T-helper 2 cell (primary cell): ENCODE measurements around the gene STXBP6.

Source experiments
- DNase-seq, 5 experiments: peaks; one replicate each; pipeline versions ENCODE4 v3.0.0 to v3.0.0-alpha.2; 2012 to 2022

STXBP6 gene

DNA sequence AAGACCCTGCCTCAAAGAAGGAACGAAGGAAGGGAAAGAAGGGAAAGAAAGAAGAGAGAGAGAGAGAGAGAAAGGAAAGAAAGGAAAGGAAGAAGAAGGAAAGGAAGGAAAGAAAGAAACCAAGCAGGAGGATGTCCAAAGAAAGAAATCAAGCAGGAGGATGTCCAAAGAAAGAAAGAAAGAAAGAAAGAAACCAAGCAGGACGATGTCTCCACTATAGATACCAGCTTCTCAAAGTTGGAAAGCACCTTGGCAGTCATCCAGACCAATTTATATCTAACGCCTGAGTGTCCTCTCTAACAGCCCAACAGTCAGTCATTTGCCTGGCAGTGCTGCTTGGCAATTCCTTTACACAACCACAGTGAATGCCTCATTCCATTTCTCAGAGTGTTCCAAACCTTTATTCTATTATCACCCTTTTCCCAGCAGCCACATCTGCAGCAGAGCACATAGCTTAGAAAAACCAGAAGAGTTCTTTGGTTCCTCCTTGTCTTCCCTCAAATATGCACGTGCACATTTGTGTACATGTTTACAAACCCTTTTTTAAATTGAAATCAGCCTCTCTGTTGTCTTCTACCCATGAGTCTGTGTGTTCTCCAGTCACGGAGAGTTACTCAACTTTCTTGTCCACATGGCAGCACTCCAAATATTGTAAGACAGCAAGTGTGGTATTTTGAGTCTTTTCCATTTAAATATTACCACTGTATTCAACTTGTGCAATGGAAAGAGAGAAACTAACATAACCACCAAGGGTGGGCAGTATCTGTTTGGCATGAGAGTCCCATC is 138.4 kb downstream of the STXBP6 start:
- no peak for DNase-seq

DNA sequence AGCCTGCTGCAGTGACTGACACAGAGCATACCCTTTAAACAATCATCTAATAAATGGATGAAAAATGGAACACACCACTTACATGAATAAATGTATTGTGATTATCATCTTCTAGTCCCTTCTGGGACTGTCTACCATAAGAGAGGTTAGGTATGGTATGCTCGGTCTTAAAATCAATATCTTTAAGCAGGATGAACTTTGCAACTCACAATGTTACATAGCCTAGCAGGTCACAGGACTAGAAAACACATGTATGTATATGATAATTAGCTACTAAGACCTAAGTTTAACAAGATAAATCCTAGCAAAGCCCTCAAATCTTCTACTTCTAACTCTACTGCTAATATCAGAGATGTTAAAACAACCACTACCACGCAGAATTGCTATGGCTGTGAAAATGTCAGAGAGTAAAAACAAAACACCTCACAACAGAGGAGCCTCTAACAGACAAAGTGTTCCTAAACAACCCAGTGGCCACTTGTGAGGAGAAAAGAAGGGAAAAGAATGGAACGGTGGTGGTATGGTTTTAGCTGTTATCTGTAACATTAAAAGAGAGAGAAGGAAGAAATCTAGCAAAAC is 139.4 kb downstream of the STXBP6 start:
- no peak for DNase-seq

DNA sequence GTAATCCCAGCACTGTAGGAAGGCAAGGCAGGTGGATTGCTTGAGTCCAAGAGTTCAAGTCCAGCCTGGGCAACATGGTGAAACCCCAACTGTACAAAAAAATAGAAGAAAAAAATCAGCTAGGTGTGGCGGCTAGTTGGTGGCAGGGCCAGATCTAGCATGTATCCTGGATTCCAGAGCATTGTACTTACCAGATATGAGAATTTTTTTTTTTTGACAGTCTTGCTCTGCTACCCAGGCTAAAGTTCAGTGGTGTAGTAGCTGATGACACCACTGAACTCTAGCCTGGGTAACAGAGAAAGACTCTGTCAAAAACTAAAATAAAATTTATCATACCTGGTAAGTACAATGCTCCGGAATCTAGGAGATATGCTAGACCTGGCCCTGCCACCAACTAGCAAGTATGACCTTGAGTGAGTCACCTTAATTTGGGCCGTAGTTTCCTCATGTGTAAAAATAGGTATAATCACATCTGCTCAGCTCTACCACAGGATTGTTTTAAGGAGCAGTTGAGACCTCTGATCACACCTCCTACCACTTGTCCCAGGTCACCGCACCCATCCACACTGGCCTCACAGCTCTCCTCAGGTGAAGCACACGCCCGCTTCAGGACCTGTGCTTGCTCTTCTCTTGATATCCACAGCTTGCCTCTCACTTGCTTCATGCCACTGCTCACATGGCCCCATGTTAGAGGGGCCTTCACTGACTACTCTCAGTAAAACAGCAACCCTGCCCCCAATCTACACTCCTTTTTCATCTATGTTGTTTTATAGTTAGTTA is 140.2 kb downstream of the STXBP6 start:
- DNase-seq = no peak

DNA sequence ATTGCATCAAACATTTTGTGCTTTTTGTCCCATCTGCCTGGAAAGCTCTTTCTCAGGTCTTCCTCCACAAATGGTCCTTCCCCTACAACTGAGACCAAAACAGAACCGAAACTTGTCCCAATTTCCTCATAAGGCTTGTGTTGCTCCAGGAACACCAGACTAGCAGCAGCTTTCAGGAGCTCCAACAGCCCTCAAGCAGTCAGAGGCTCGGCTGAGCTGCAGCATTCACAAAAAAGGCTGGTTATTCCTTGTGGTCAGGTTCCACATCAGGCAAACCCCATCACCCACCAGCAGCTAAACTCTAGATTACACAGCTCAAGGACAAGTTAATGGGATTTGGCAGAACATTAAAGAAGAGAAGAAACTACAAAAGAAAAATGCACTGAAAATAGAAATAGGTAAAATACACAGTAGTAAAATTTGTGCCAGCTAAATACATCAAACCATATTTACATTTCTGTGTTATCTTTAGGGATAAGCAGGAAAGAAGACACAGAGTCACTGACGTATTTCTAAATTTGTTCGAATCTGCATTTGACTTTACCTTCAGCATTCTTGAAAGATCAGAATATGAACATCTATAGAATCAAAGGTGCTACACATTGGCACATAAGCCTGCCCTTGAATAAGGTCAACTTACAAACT is 141.2 kb downstream of the STXBP6 start:
- no peak for DNase-seq

DNA sequence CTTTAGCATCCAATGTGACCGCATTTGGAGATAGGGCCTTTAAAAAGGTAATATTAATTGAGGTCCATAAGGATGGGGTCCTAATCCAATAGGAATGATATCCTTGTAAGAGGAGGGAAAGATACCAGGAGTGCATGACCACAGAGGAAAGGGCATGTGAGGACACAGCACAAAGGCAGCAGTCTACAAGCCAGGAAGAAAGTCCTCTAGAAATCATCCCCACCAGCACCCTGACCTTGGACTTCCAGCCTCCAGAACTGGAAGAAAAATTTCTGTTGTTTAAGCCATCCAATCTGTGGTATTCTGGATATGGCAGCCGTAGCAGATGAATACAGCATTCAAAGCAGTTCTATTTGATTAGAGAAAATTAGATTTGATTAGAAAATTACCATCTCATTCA is 145.4 kb downstream of the STXBP6 start:
- DNase-seq = no peak

DNA sequence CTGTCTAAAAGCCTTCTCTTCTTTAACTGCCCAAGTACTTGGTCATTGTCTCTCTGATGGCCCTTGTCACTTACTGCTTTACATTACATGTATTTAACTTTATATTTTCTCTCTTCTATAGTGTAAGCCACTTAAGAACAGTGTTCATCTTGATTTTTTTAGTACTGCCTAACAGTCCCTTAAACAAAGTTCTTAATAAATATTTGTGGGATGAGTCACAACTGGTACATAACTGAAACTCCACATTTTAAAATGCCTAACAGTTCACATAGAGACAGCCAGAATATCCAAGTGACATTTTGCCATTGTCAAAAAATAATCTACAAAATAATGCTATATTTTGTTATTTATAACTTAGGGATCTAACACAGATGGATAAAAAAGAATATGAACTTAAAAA is 146.6 kb downstream of the STXBP6 start:
- DNase-seq = no peak

DNA sequence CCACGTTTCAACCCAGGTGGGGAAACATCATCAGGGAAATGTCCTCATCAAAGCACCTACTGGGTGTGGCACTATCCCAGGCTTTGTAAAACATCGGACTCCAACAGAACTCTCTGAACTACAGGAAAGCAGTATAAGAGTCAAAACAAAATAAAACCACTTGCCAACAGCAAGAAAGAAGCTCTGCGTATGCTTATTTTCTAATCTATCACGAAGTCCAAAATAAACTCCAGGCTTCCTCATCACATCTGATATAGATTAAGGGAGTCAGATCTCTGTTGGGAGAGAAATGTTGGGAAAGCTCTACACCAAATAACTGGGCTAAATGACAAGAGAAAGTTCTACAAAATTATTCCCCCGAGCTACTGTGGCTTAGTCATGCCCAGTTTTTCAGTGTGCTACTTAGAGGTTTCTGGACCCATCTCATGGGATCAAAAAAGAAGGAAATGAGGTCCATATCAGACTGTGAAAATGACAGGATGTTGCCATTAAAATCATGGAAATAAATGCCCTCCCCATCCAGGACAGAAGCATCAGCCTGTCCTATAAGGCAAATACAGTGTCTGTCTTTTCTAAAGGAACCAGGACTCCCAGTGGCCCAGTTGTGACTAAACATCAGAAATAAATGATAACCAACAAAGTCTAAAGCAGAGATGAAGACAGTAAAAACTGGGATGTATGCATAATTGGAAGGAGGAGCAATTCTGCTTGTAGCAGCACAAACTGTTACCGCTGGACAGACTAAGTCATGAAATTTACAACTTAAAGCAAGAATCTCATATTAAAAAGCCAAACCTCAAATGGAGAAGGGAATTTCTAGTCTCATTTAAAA is 149.5 kb downstream of the STXBP6 start:
- no peak for DNase-seq

DNA sequence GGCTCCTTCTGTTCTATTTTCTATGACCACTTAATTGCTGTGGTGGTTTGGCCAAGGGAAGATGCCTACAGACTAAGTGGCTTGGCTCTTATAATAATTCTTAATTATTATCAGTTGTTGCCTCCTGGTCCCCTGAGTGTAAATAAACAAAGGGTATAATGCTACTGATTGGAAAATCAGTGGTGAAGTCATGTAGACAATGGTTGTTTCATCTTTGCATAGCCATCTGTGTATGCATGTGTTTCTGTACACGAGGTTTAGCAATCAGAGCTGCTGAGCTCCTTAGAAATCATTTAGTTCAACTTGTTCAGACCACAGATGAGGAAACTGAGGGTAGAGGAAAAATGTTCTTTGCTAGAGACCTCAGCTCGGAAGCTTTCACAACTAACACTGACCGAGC is 152.2 kb downstream of the STXBP6 start:
- DNase-seq = no peak

DNA sequence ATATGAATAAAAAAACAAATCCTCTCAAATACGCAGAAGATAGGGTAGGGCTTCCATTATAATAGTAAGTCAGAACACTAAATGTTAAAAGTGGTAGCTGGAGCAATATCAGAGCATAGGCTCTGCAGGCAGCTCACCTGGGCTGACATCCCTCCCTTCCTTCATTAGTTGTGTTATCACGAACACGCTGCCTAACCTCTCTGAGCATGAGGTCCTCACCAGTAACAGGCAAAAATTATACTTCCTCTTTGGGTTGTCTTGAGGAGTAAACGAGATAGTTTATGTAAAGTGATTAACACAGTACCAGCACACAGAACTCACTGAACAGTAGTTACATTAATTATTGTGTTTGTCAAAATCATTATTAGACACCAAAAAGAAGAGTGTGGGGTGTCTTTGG is 154.3 kb downstream of the STXBP6 start:
- DNase-seq = no peak

DNA sequence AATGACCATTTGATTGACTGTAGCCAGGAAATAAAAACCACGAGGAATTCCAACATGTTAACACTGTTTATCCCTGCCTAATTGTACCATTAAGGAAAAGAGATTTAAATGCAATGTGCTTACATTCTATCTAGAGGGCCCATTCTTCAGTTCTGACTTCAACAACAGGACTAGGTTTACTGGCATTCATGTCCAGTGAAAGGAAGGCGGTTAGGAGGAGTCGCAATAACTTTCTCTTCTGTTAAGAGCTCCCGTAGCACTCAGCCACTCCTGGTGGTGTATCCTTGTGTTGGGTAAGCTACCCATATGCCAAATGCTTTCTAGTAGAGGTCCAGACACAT is 154.7 kb downstream of the STXBP6 start:
- DNase-seq = no peak

DNA sequence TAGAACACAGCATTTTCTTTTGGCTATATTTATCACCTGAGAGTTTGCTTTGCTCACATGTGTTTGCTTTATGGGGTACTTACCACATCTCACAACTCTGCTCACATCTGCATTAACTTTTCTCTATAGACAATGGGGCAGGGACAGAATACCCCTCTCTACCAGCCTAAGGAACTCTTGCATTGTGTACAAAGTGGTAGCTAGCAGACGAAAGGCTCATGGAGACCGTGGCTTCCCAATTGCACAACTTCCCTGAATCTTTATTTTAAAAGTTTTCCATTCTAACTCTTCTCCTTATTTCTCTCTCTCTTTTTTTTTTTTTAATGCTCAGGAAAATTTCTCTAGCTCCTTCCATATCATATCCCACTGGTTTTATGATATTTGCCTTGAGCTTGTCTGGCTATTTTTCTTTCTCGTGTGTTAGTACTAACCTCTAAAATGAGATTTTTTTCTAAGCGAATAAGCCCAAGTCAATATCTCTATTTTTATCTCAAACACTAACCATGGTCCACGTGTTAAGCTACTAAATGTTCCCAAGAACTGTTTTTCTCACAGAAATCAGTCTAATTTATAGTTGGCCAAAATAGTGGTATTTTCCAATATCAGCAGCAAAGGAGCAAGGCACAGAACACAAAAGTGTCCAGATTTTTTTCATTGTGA is 155.2 kb downstream of the STXBP6 start:
- no peak for DNase-seq

DNA sequence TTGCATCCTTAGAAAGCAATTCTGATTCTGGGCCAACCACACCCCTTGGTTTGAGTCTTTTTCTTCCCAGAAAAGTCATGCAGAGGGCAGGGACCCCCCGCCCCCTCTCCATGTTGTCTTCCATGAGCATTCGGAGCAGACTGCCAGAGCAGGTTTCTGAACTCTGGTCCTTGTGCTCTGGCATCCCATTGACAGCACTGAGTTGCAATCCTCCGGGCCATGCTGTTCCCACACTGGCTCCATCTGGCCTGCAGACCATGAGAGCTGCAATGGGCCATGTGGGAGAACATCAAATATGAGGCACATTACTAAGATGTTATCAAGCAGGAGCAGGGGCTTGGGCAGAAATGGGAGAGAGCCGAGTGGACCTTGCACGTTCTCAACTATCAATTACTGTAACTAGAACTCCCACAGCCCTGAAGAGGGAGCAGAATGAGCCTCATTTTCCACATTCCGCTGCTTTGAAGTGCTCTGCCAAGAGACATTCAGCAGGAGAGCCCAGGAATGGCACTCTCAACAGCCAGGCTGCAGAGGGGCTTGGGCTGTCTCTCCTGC is 157.4 kb downstream of the STXBP6 start:
- no peak for DNase-seq

DNA sequence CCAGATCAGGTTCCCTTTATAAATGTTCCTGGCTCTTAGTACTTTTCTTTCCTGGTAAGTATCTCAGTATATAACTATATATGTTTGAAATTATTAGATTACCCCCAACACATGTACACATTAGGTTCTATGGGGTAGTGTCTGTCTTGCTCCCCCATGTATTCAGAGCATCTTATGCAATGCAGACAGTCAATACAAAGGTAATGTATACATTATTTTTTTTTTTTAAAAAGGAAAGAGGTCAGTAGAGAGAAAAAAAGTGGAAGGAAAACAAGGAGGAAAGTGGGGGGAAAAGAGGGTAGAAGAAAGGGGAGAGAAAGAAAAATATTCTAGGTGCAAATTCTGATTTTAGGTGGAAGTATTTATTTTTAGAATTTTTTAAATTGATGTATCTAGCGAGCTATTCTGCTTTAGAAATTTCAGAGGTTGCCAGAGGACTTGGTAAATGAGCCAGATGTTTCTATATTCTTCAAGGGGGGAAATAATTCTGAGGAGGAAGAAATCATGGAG is 157.9 kb downstream of the STXBP6 start:
- DNase-seq = no peak

DNA sequence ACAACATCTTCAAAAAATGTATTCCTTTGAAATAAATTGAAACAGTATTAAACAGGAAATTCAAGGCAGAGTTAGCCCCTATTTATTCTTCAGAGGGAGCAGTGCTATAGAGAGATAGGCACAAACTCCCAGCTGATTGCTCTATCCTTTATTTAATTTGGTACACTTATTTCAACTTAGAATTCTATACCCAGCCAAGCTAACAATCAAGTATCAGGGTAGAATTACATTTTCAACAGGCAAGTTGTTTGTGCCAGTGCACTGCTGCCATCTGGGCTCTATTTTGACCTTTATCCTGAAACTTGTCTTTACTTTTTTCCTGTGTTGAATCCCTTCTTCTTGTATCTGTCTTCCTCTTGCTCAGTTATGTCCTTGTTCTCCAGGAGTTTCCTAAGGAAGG is 159.2 kb downstream of the STXBP6 start:
- DNase-seq = no peak

DNA sequence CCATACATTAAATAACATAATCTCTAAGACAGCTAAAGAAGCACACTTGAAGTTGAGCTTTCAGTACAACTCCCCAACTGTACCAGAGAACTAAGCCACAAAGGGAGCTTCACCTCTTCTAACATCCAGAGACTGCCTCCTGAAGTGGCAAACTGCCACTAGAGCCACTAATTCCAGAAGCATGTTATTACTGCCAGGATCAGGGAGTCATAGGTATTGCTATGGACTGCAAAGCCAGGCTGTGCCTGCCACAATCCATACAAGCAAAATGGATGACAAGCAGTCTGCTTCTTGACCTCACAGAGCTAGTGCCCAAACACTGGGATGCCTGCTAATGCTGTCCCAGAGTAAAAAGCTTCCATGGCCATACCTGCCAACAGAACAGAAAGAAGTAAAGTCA is 160.1 kb downstream of the STXBP6 start:
- DNase-seq = no peak

DNA sequence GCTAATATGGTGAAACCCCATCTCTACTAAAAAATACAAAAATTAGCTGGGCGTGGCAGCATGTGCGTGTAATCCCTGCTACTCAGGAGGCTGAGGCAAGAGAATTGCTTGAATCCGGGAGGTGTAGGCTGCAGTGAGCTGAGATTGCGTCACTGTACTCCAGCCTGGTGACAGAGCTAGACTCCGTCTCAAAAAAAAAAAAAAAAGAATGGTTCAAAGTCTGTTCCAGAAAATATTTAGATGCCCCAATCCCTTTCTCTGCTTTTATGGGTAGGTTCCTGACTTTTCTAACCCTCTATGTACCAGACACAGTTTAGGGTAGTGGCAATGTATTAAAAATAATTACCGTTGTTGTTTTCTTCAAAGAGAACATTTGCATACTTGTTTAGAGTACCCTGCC is 161.4 kb downstream of the STXBP6 start:
- DNase-seq = no peak

DNA sequence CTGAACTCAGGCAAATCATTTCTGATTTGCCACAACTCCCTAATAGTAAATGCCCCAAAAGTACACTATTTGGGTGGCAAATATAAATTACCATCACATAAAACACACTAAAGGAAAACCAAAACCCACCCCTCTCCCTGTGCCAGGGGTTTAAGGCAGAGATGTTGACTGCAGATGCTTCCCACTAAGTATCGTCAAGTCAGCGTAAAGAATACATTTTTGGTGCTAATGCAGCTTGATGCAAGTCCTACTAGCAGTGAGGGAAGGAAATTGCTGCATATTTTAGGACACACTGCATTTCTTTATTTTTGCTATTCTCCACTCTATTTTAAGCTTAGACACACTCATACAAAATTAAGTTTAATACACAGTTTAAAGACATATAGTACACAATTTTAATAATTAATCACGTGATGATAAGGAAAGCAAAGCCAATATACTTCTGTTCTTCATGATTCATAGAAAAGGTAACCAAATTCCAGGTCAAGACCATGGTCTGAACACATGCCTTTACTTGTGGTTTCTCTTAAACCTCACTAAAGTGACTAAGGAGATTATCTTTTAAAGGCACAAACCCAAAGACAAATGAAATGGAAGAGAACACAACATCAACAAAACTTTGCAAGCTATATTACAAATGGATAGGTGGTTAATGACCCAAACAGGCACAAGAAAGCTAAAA is 162.2 kb downstream of the STXBP6 start:
- no peak for DNase-seq

DNA sequence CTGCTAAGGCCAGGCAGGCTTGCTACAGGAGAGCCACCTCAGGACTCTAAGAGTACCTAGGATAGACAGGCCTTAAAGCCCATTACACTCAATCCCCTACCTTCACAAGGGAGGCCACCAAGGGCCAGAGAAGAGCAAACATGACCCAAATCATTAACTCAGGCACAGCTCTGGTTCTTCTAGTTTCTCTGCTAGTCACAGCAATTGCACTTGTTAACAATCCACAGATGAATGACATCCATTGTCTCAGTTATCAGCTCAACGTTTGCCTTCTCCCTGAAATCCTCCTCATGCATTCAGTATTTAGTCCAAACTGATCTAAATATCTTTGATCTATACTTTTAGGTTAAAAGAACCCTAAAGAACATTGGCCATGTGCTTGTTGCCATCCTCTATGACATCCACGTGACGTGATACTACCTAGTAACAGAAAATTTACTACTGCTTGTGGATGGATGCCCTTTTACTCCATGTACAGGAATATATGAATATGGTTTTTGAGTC is 164.5 kb downstream of the STXBP6 start:
- DNase-seq = no peak

DNA sequence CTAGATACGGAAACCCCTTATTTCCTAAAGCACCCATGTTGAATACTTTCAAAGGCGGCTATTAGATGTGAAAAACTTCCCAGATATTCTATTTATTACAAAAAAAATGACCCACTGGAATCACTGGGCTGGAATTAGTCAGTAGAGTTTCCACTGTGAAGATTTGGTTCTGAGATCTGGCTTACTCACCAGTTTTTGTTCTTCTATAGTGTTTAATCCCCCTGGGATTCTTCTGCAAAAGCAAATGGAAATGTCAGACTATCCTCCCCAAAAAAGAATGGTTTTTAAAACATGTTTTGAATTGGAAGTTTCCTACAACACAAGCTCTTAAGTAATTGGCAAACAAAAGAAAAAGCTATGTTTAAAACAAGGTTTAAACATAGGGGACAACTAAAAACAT is 166.4 kb downstream of the STXBP6 start:
- DNase-seq = no peak

DNA sequence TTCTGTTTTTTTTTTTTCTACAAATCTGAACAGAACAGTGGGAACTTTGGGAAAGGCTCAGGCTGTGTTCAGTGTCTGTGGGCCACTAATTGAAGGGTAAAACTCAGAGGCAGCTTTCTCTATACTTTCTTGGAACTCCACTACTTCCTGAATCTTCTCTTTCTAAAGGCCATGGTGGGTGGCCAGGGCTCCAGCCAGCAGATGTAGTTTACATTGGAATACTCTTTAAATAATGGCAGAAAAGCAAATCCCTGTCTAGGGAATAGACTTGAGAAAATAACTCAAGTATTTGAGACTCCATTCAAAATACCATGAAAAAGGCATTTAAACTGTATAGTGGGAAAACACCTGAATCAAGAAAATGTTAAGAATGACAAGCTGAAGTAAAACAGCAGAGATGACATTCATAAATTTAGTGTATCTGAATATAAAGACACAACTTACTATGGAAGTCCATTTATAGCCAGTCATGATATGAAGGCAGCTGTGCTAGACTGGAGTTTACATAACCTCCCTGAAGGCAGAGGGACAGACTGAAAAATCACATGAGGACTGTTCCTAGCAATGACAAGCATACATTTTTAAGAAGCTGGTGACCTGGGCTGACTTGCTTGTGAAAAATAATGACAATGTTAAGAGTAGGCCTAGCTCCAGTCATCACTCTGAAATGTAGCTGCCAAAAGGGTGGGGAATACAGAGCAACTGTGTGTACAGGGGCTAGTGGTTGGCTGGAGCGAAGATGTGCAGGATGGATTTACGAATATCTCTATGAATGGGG is 168.6 kb downstream of the STXBP6 start:
- no peak for DNase-seq
